K562 (cell line): Measurements from ENCODE around the gene ACBD4. TPM values are rescaled to one million over a fixed set of nuclear protein-coding genes. Genes with fewer than 3 reads are reported as not detected.
A peak's percentile ranks its signal among the peaks of the same experiment; 100 is the strongest.

Source experiments
- EP300 ChIP-seq: IDR thresholded peaks from 2 replicates; pipeline ENCODE4 v1.6.1; 2012; ENCODE audit warnings: low read length, improper control_type of control experiment
- LCOR ChIP-seq: sonication (generic); formaldehyde crosslinking; IDR thresholded peaks from 2 replicates; pipeline ENCODE4 v1.8.0; 2022; ENCODE audit warnings: mild to moderate bottlenecking, missing genetic modification reagents
- MAFF ChIP-seq: IDR thresholded peaks from 2 replicates; pipeline ENCODE4 v1.6.1; 2012; ENCODE audit warnings: low read length, improper control_type of control experiment
- NONO ChIP-seq, 2 experiments: fragments of 200-400 bp in 1 of 2; fragments of 450-650 bp in 1 of 2; formaldehyde crosslinking in 1 of 2; IDR thresholded peaks; 2 replicates each; pipeline ENCODE4 v1.6.1; 2017; ENCODE audit warnings: low read depth in 2 of 2, mild to moderate bottlenecking in 2 of 2, moderate library complexity in 2 of 2, low read length in 1 of 2
- SMARCB1 ChIP-seq: IDR thresholded peaks from 2 replicates; pipeline ENCODE4 v1.6.1; 2011; ENCODE audit warnings: improper control_type of control experiment, low read depth; ENCODE audit not compliant: insufficient read length
- SRSF1 ChIP-seq: fragments of 200-400 bp; formaldehyde crosslinking; IDR thresholded peaks from 2 replicates; pipeline ENCODE4 v1.6.1; 2017; ENCODE audit warnings: mild to moderate bottlenecking, low read depth, low read length, moderate library complexity
- U2AF2 ChIP-seq: fragments of 200-400 bp; formaldehyde crosslinking; optimal IDR thresholded peaks from 2 replicates; pipeline ENCODE3; 2017; ENCODE audit warnings: low read depth, mild to moderate bottlenecking, low read length
- ZBTB7A ChIP-seq: IDR thresholded peaks from 2 replicates; pipeline ENCODE4 v1.6.1; 2011; ENCODE audit warnings: low read depth, mild to moderate bottlenecking, low read length, moderate library complexity, borderline replicate concordance; ENCODE audit not compliant: control insufficient read depth
- ZNF41 ChIP-seq: fragments of 250-450 bp; sonication (Bioruptor Pico); conservative IDR thresholded peaks from 2 replicates; pipeline ENCODE4 v1.4.0; 2020; ENCODE audit warnings: mild to moderate bottlenecking
- ZNF551 ChIP-seq: fragments of 250-450 bp; sonication (Bioruptor Pico); IDR thresholded peaks from 2 replicates; pipeline ENCODE4 v1.5.0; 2021; ENCODE audit warnings: mild to moderate bottlenecking, moderate library complexity
- ZNF695 ChIP-seq: fragments of 450-650 bp; formaldehyde crosslinking; IDR thresholded peaks from 2 replicates; pipeline ENCODE4 v1.4.0; 2020; ENCODE audit warnings: mild to moderate bottlenecking, moderate library complexity
- polyA plus RNA-seq, 8 experiments: library from polyadenylated mRNA; depleted of rRNA in 4 of 8; stranded (reverse) in 5 of 8; unstranded in 3 of 8; fragments of >200 nt; fragmentation: Nextera tagmentation in 2 of 8; fragmentation: Illumina TruSeq in 1 of 8; extraction: Ambion mirVana in 2 of 8; extraction: Trizol in 1 of 8; gene quantifications; 2 replicates each; pipeline versions ENCODE4 v1.2.1 to v1.2.3, GENCODE V29; 2011 to 2014; ENCODE audit warnings: inconsistent platforms in 1 of 8, missing spikeins in 1 of 8
- total RNA-seq, 7 experiments: library from RNA; depleted of rRNA in 6 of 7; stranded (reverse); fragments of >200 nt in 6 of 7; fragmentation: Illumina TruSeq in 2 of 7; extraction: Trizol in 2 of 7; gene quantifications; 2 replicates each; pipeline versions ENCODE4 v1.2.1 to v1.2.3, GENCODE V29; 2011 to 2021; ENCODE audit warnings: low replicate concordance in 1 of 7
- TF ChIP-seq, protein P1 (sequence below): fragments of 250-450 bp; sonication (Bioruptor Pico); IDR thresholded peaks from 2 replicates; pipeline ENCODE4 v1.5.0; 2021
- TF ChIP-seq, protein P2 (sequence below): sonication (generic); formaldehyde crosslinking; IDR thresholded peaks from 2 replicates; pipeline ENCODE4 v1.4.0; 2020; ENCODE audit warnings: mild to moderate bottlenecking, missing genetic modification reagents
- TF ChIP-seq, protein P3 (sequence below): sonication (generic); formaldehyde crosslinking; IDR thresholded peaks from 2 replicates; pipeline ENCODE4 v1.8.0; 2023; ENCODE audit warnings: mild to moderate bottlenecking, missing genetic modification reagents
- TF ChIP-seq, protein P4 (sequence below): sonication (generic); formaldehyde crosslinking; IDR thresholded peaks from 2 replicates; pipeline ENCODE4 v1.8.1; 2023; ENCODE audit warnings: missing genetic modification reagents, mild to moderate bottlenecking, borderline replicate concordance

ACBD4 gene
- total and polyA plus RNA-seq, 9 of the 15 experiments (the other 6 are each of a cell fraction or from before 2014, with no cell fraction given): 0.14 to 6.9 (median 4.6) TPM

DNA sequence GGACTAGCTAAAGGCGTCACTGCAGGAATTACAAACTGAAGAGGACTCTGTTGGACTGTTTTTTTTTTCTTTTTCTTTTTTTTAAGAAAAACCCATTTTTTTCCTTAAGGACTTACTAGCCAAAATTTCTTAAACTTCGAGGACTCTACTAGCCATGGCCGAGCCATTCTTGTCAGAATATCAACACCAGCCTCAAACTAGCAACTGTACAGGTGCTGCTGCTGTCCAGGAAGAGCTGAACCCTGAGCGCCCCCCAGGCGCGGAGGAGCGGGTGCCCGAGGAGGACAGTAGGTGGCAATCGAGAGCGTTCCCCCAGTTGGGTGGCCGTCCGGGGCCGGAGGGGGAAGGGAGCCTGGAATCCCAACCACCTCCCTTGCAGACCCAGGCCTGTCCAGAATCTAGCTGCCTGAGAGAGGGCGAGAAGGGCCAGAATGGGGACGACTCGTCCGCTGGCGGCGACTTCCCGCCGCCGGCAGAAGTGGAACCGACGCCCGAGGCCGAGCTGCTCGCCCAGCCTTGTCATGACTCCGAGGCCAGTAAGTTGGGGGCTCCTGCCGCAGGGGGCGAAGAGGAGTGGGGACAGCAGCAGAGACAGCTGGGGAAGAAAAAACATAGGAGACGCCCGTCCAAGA is 13.7 kb downstream of the ACBD4 start (continued):
- peak; percentile 95; the same call in 1 of the 2 replicates for TF ChIP-seq ZBTB7A
- TF ChIP-seq SMARCB1: no peak
- no peak for TF ChIP-seq SRSF1
- TF ChIP-seq, protein P1, sequence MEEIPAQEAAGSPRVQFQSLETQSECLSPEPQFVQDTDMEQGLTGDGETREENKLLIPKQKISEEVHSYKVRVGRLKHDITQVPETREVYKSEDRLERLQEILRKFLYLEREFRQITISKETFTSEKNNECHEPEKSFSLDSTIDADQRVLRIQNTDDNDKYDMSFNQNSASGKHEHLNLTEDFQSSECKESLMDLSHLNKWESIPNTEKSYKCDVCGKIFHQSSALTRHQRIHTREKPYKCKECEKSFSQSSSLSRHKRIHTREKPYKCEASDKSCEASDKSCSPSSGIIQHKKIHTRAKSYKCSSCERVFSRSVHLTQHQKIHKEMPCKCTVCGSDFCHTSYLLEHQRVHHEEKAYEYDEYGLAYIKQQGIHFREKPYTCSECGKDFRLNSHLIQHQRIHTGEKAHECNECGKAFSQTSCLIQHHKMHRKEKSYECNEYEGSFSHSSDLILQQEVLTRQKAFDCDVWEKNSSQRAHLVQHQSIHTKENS: no peak
- TF ChIP-seq, protein P2, sequence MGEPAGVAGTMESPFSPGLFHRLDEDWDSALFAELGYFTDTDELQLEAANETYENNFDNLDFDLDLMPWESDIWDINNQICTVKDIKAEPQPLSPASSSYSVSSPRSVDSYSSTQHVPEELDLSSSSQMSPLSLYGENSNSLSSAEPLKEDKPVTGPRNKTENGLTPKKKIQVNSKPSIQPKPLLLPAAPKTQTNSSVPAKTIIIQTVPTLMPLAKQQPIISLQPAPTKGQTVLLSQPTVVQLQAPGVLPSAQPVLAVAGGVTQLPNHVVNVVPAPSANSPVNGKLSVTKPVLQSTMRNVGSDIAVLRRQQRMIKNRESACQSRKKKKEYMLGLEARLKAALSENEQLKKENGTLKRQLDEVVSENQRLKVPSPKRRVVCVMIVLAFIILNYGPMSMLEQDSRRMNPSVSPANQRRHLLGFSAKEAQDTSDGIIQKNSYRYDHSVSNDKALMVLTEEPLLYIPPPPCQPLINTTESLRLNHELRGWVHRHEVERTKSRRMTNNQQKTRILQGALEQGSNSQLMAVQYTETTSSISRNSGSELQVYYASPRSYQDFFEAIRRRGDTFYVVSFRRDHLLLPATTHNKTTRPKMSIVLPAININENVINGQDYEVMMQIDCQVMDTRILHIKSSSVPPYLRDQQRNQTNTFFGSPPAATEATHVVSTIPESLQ (CRISPR knock-in tag): peak; percentile 39; the same call in 1 of the 2 replicates
- TF ChIP-seq ZNF551: no peak
- TF ChIP-seq LCOR (CRISPR knock-in tag): peak; percentile 35
- TF ChIP-seq, protein P3, sequence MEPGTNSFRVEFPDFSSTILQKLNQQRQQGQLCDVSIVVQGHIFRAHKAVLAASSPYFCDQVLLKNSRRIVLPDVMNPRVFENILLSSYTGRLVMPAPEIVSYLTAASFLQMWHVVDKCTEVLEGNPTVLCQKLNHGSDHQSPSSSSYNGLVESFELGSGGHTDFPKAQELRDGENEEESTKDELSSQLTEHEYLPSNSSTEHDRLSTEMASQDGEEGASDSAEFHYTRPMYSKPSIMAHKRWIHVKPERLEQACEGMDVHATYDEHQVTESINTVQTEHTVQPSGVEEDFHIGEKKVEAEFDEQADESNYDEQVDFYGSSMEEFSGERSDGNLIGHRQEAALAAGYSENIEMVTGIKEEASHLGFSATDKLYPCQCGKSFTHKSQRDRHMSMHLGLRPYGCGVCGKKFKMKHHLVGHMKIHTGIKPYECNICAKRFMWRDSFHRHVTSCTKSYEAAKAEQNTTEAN (CRISPR knock-in tag): no peak
- peak in 1 of 2 experiments; percentile 64; a peak in 2 of 4 replicates for TF ChIP-seq NONO (IDR thresholded peaks at IDR 0.05; ENCODE audit: low read depth in 2 of 2, low read length in 1 of 2)
- TF ChIP-seq U2AF2: no peak
- TF ChIP-seq ZNF41 (CRISPR knock-in tag): no peak
- TF ChIP-seq ZNF695 (CRISPR knock-in tag): no peak
- TF ChIP-seq, protein P4, sequence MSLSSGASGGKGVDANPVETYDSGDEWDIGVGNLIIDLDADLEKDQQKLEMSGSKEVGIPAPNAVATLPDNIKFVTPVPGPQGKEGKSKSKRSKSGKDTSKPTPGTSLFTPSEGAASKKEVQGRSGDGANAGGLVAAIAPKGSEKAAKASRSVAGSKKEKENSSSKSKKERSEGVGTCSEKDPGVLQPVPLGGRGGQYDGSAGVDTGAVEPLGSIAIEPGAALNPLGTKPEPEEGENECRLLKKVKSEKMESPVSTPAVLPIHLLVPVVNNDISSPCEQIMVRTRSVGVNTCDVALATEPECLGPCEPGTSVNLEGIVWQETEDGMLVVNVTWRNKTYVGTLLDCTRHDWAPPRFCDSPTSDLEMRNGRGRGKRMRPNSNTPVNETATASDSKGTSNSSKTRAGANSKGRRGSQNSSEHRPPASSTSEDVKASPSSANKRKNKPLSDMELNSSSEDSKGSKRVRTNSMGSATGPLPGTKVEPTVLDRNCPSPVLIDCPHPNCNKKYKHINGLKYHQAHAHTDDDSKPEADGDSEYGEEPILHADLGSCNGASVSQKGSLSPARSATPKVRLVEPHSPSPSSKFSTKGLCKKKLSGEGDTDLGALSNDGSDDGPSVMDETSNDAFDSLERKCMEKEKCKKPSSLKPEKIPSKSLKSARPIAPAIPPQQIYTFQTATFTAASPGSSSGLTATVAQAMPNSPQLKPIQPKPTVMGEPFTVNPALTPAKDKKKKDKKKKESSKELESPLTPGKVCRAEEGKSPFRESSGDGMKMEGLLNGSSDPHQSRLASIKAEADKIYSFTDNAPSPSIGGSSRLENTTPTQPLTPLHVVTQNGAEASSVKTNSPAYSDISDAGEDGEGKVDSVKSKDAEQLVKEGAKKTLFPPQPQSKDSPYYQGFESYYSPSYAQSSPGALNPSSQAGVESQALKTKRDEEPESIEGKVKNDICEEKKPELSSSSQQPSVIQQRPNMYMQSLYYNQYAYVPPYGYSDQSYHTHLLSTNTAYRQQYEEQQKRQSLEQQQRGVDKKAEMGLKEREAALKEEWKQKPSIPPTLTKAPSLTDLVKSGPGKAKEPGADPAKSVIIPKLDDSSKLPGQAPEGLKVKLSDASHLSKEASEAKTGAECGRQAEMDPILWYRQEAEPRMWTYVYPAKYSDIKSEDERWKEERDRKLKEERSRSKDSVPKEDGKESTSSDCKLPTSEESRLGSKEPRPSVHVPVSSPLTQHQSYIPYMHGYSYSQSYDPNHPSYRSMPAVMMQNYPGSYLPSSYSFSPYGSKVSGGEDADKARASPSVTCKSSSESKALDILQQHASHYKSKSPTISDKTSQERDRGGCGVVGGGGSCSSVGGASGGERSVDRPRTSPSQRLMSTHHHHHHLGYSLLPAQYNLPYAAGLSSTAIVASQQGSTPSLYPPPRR (CRISPR knock-in tag): no peak
- 0 out of 2 replicates have a peak, but pooled peaks have one; percentile 3 for TF ChIP-seq EP300
- no peak for TF ChIP-seq MAFF
